HCT116 (cell line): Measurements from ENCODE around the gene ZNHIT2. TPM values are rescaled to one million over a fixed set of nuclear protein-coding genes. Genes with fewer than 3 reads are reported as not detected.

Source experiments
- ATAC-seq: fragments of 200-7000 bp; cut with Tn5 transposase; 2 replicates; pipeline ENCODE4 v1.9.1; 2020; ENCODE audit warnings: mild to moderate bottlenecking, moderate library complexity
- BruUV-seq: library from RNA; stranded (reverse); fragments of 400-500 nt; replicated peaks from 2 replicates; lab custom pipeline; 2021; lab: Mats Ljungman, UMichigan
- CTCF ChIA-PET: fragments of 300-600 bp; sonication (Branson Sonifier 250); formaldehyde crosslinking; loops from one replicate; lab custom pipeline; 2021; ENCODE audit warnings: antibody characterized with exemption; lab: Charles Lee
- POLR2A ChIA-PET: fragments of 300-600, 350-600 bp; sonication (Branson Sonifier 250); formaldehyde crosslinking; loops from one replicate; lab custom pipeline; 2021; ENCODE audit warnings: antibody characterized with exemption; lab: Charles Lee
- RAD21 ChIA-PET, 2 experiments: fragments of 300-600 bp; sonication (Branson Sonifier 250); formaldehyde crosslinking; loops; one replicate each; lab custom pipeline; 2023; ENCODE audit warnings: low total read pairs in 2 of 2; ENCODE audit not compliant: uncharacterized antibody in 2 of 2, unreplicated experiment in 2 of 2, low non-redundant PET in 1 of 2; lab: Charles Lee
- DNase-seq: peaks from one replicate; pipeline ENCODE4 v3.0.0-alpha.2; 2010; ENCODE audit warnings: low read depth, low spot score
- H2AFZ ChIP-seq: fragments of 200-600 bp; shearing (Covaris generic), sonication (generic); 2 replicates; pipeline ENCODE4 v1.6.1; 2017; ENCODE audit warnings: low read depth, mixed run types, mixed read lengths, antibody characterized with exemption, low read length; ENCODE audit not compliant: poor library complexity, severe bottlenecking
- H3K27ac ChIP-seq: 2 replicates; pipeline ENCODE4 v1.5.1; 2012; ENCODE audit warnings: low read depth, low read length
- H3K27me3 ChIP-seq: fragments of 200-600 bp; sonication (generic); 2 replicates; pipeline ENCODE4 v1.6.1; 2016; ENCODE audit warnings: mixed run types, low read length, mixed read lengths; ENCODE audit not compliant: insufficient read depth
- H3K36me3 ChIP-seq, 2 experiments: fragments of 200-500 bp in 1 of 2; fragments of 200-600 bp in 1 of 2; sonication (Bioruptor generic) in 1 of 2; sonication (generic) in 1 of 2; 2 replicates each; pipeline versions ENCODE4 v1.5.1 to v1.6.1; 2014 to 2016; ENCODE audit warnings: low read length in 2 of 2, inconsistent platforms in 1 of 2, mixed read lengths in 1 of 2, mixed run types in 1 of 2; ENCODE audit not compliant: insufficient read depth in 2 of 2, control insufficient read depth in 1 of 2
- H3K4me1 ChIP-seq, 2 experiments: fragments of 200-600 bp in 1 of 2; sonication (generic) in 1 of 2; 2 replicates each; pipeline versions ENCODE4 v1.5.1 to v1.6.1; 2012 to 2017; ENCODE audit warnings: low read length in 2 of 2, inconsistent platforms in 1 of 2, mild to moderate bottlenecking in 1 of 2, mixed read lengths in 1 of 2, mixed run types in 1 of 2, moderate library complexity in 1 of 2; ENCODE audit not compliant: insufficient read depth in 2 of 2, control insufficient read depth in 1 of 2
- H3K4me2 ChIP-seq: fragments of 200-600 bp; sonication (generic); 2 replicates; pipeline ENCODE4 v1.6.1; 2017; ENCODE audit warnings: mixed run types, low read length, mixed read lengths
- H3K4me3 ChIP-seq, 2 experiments: fragments of 200-600 bp in 1 of 2; sonication (generic) in 1 of 2; replicated peaks in 1 of 2; 2 replicates each; pipeline ENCODE4 v1.5.1; 2011 to 2016; ENCODE audit warnings: low read length in 2 of 2, control low read depth in 1 of 2, low read depth in 1 of 2, mild to moderate bottlenecking in 1 of 2, mixed read lengths in 1 of 2, mixed run types in 1 of 2
- H3K79me2 ChIP-seq: fragments of 200-600 bp; sonication (generic); 2 replicates; pipeline ENCODE4 v1.6.1; 2017; ENCODE audit warnings: mild to moderate bottlenecking, mixed run types, low read length, moderate library complexity, mixed read lengths; ENCODE audit not compliant: insufficient read depth
- H3K9ac ChIP-seq: fragments of 200-600 bp; sonication (generic); 2 replicates; pipeline ENCODE4 v1.6.1; 2016; ENCODE audit warnings: low read length, mixed read lengths
- H3K9me2 ChIP-seq: fragments of 200-600 bp; sonication (generic), shearing (Covaris generic); 2 replicates; pipeline ENCODE4 v1.6.1; 2017; ENCODE audit warnings: mixed run types, mild to moderate bottlenecking, moderate library complexity; ENCODE audit not compliant: insufficient read depth
- H3K9me3 ChIP-seq, 2 experiments: fragments of 200-500 bp in 1 of 2; fragments of 200-600 bp in 1 of 2; sonication (Bioruptor generic) in 1 of 2; sonication (generic) in 1 of 2; 2 replicates each; pipeline ENCODE4 v1.6.1; 2014 to 2017; ENCODE audit warnings: low read length in 2 of 2, mixed read lengths in 2 of 2, inconsistent platforms in 1 of 2, low read depth in 1 of 2, mild to moderate bottlenecking in 1 of 2, mixed run types in 1 of 2, moderate library complexity in 1 of 2; ENCODE audit not compliant: control insufficient read depth in 1 of 2, insufficient read depth in 1 of 2
- H4K20me1 ChIP-seq: fragments of 200-600 bp; sonication (generic), shearing (Covaris generic); 2 replicates; pipeline ENCODE4 v1.6.1; 2017; ENCODE audit warnings: mixed run types, mild to moderate bottlenecking, moderate library complexity; ENCODE audit not compliant: insufficient read depth
- ATF3 ChIP-seq: IDR thresholded peaks from 2 replicates; pipeline ENCODE4 v1.6.1; 2012
- CBX3 ChIP-seq: IDR thresholded peaks from 2 replicates; pipeline ENCODE4 v1.6.1; 2012; ENCODE audit warnings: low read depth
- CEBPB ChIP-seq: IDR thresholded peaks from 2 replicates; pipeline ENCODE4 v1.6.1; 2012; ENCODE audit warnings: low read depth
- EGR1 ChIP-seq: IDR thresholded peaks from 2 replicates; pipeline ENCODE4 v1.6.1; 2012; ENCODE audit warnings: low read depth
- EZH2 ChIP-seq: fragments of 200-600 bp; sonication (generic); IDR thresholded peaks from 2 replicates; pipeline ENCODE4 v1.6.1; 2017; ENCODE audit warnings: antibody characterized with exemption, mixed run types
- EZH2phosphoT487 ChIP-seq: fragments of 200-600 bp; IDR thresholded peaks from 2 replicates; pipeline ENCODE4 v1.6.1; 2018; ENCODE audit warnings: antibody characterized with exemption, borderline replicate concordance
- MAX ChIP-seq: IDR thresholded peaks from 2 replicates; pipeline ENCODE4 v1.6.1; 2012
- POLR2AphosphoS5 ChIP-seq: IDR thresholded peaks from 2 replicates; pipeline ENCODE4 v1.6.1; 2011; ENCODE audit warnings: mild to moderate bottlenecking, low read depth, low read length, moderate library complexity
- RAD21 ChIP-seq: IDR thresholded peaks from 2 replicates; pipeline ENCODE4 v1.6.1; 2012; ENCODE audit warnings: low read depth, mild to moderate bottlenecking
- SP1 ChIP-seq: IDR thresholded peaks from 2 replicates; pipeline ENCODE4 v1.6.1; 2012; ENCODE audit warnings: low read depth
- SRF ChIP-seq: IDR thresholded peaks from 2 replicates; pipeline ENCODE4 v1.6.1; 2012; ENCODE audit warnings: low read depth
- ZBTB33 ChIP-seq: IDR thresholded peaks from 2 replicates; pipeline ENCODE4 v1.6.1; 2011; ENCODE audit warnings: mild to moderate bottlenecking, low read length, moderate library complexity; ENCODE audit not compliant: insufficient replicate concordance; ENCODE audit errors: extremely low read depth
- ZFX ChIP-seq: fragments of 450-650 bp; IDR thresholded peaks from 2 replicates; pipeline ENCODE4 v1.6.1; 2017
- intact Hi-C: fragments of 100-400 bp; cut with micrococcal nuclease; formaldehyde crosslinking; loops from 2 replicates; pipeline ENCODE4 v1.10.0; 2022
- total RNA-seq: library from RNA; stranded (reverse); gene quantifications from one replicate; pipeline ENCODE4 v1.2.1, GENCODE V29; 2021; ENCODE audit not compliant: unreplicated experiment

ZNHIT2 gene
- total RNA-seq, 1 experiment from 2014 or later = 18.8 TPM

- H3K9me2 ChIP-seq = no peaks in the 10 kb centered on the region
- CTCF ChIA-PET = interaction anchor here (2.6 kb wide), 1 partner anchor 44 kb away, joined by 9 read pairs; no protein-coding TSS in a partner anchor
- POLR2A ChIA-PET = interaction anchor here (1.4 to 4.1 kb wide), 5 partner anchors 8 to 38 kb away, joined by 4 to 52 read pairs (median 12); partner anchors contain the start of genes FAU, MRPL49 and SPDYC
- H3K9me3 ChIP-seq = no peaks in the 10 kb centered on the region
- intact Hi-C loops = no loop called here
- H4K20me1 ChIP-seq = no peaks in the 10 kb centered on the region
- TF ChIP-seq CBX3 (no peak), MAX (no peak), POLR2AphosphoS5 (no peak), RAD21 (no peak), EZH2phosphoT487 (no peak), ATF3 (no peak), CEBPB (no peak), EGR1 (no peak), ZBTB33 (no peak), SP1 (no peak), SRF (no peak), EZH2 (no peak), ZFX (no peak)
- no peak overlapping the region for H3K4me2 ChIP-seq
- peaks cover 9 to 28% of the 10 kb centered on the region in 2 experiments; a peak in 3 of 4 replicates for H3K4me1 ChIP-seq
- H3K9ac ChIP-seq = no peak overlapping the region
- peaks cover 4 to 11% of the 10 kb centered on the region in 2 experiments; a peak in 2 of 4 replicates for H3K36me3 ChIP-seq
- BruUV-seq = no TSS peak
- no peak overlapping the region for H3K27ac ChIP-seq
- ATAC-seq (no peak), DNase-seq (no peak)
- no peak overlapping the region for H3K4me3 ChIP-seq
- RAD21 ChIA-PET = no interaction called here
- H2AFZ ChIP-seq = no peak overlapping the region
- peaks cover 27% of the 10 kb centered on the region for H3K79me2 ChIP-seq
- no peaks in the 10 kb centered on the region for H3K27me3 ChIP-seq
Observed at GRCh38 chr11:65136515-65137096, 19.1 kb upstream of the ZNHIT2 start.
